OCI-LY7 (cell line): ENCODE data around the gene XCL1. TPM values are rescaled to one million over a fixed set of nuclear protein-coding genes. Genes with fewer than 3 reads are reported as not detected.

Experiments used
- BruUV-seq: library from RNA; stranded (reverse); fragments of 400-500 nt; replicated peaks from 2 replicates; lab custom pipeline; 2021; lab: Mats Ljungman, UMichigan
- CTCF ChIA-PET: fragments of 300-600 bp; sonication (Branson Sonifier 250); formaldehyde crosslinking; loops from one replicate; lab custom pipeline; 2022; ENCODE audit warnings: antibody characterized with exemption; ENCODE audit not compliant: unreplicated experiment; lab: Charles Lee
- POLR2A ChIA-PET: fragments of 300-600 bp; sonication (Branson Sonifier 250); formaldehyde crosslinking; loops from one replicate; lab custom pipeline; 2022; ENCODE audit warnings: antibody characterized with exemption; lab: Charles Lee
- DNase-seq: peaks from one replicate; pipeline ENCODE4 v3.0.0-alpha.2; 2015; ENCODE audit warnings: low spot score
- H2AFZ ChIP-seq: fragments of 200-600 bp; sonication (generic), shearing (Covaris generic); 2 replicates; pipeline ENCODE4 v1.6.1; 2014; ENCODE audit warnings: mild to moderate bottlenecking, antibody characterized with exemption, low read length, moderate library complexity
- H3K27ac ChIP-seq: fragments of 200-600 bp; sonication (generic); 2 replicates; pipeline ENCODE4 v1.5.1; 2014; ENCODE audit warnings: mixed run types, low read depth, mild to moderate bottlenecking, moderate library complexity, low read length, inconsistent platforms; ENCODE audit not compliant: poor library complexity, severe bottlenecking
- H3K36me3 ChIP-seq: fragments of 200-600 bp; sonication (generic); 2 replicates; pipeline ENCODE4 v1.6.1; 2014; ENCODE audit warnings: mild to moderate bottlenecking, antibody characterized with exemption, low read length, moderate library complexity, mixed read lengths; ENCODE audit not compliant: insufficient read depth
- H3K4me1 ChIP-seq: fragments of 200-600 bp; sonication (generic); 2 replicates; pipeline ENCODE4 v1.5.1; 2014; ENCODE audit warnings: mild to moderate bottlenecking, low read length; ENCODE audit not compliant: insufficient read depth, poor library complexity, severe bottlenecking
- H3K4me2 ChIP-seq: fragments of 200-600 bp; sonication (generic); 2 replicates; pipeline ENCODE4 v1.6.1; 2014; ENCODE audit warnings: mild to moderate bottlenecking, low read length
- H3K4me3 ChIP-seq: fragments of 200-600 bp; sonication (generic); 2 replicates; pipeline ENCODE4 v1.5.1; 2014; ENCODE audit warnings: mild to moderate bottlenecking, low read depth, low read length; ENCODE audit not compliant: poor library complexity, severe bottlenecking
- H3K79me2 ChIP-seq: fragments of 200-600 bp; sonication (generic); 2 replicates; pipeline ENCODE4 v1.6.1; 2016; ENCODE audit warnings: low read depth, mild to moderate bottlenecking, low read length, moderate library complexity, mixed read lengths; ENCODE audit not compliant: insufficient read depth
- H3K9me2 ChIP-seq: fragments of 200-600 bp; sonication (generic); 2 replicates; pipeline ENCODE4 v1.6.1; 2016; ENCODE audit warnings: mild to moderate bottlenecking, low read length, mixed read lengths; ENCODE audit not compliant: insufficient read depth
- H3K9me3 ChIP-seq: fragments of 200-600 bp; sonication (generic); 2 replicates; pipeline ENCODE4 v1.6.1; 2014; ENCODE audit warnings: mild to moderate bottlenecking, mixed run types, low read length, mixed read lengths
- H4K20me1 ChIP-seq: fragments of 200-600 bp; sonication (generic); 2 replicates; pipeline ENCODE4 v1.6.1; 2014; ENCODE audit warnings: mild to moderate bottlenecking, antibody characterized with exemption, low read length, moderate library complexity, mixed read lengths; ENCODE audit not compliant: insufficient read depth
- EZH2phosphoT487 ChIP-seq: fragments of 200-600 bp; sonication (generic); IDR thresholded peaks from 2 replicates; pipeline ENCODE4 v1.6.1; 2018; ENCODE audit warnings: low read depth, borderline replicate concordance, mild to moderate bottlenecking, mixed run types, antibody characterized with exemption, low read length, moderate library complexity, mixed read lengths
- intact Hi-C: fragments of 100-400 bp; cut with micrococcal nuclease; formaldehyde crosslinking; loops from one replicate; pipeline ENCODE4 v1.10.0; 2022; ENCODE audit not compliant: unreplicated experiment
- total RNA-seq, 2 experiments: library from RNA; depleted of rRNA in 1 of 2; stranded (reverse); fragments of >200 nt in 1 of 2; shearing (Covaris generic) in 1 of 2; gene quantifications; 2 replicates each; pipeline ENCODE4 v1.2.3, GENCODE V29; 2014 to 2022
- TF ChIP-seq, protein P1 (sequence below): fragments of 200-600 bp; sonication (generic); conservative IDR thresholded peaks from 2 replicates; pipeline ENCODE4 v1.5.1; 2014; ENCODE audit warnings: mild to moderate bottlenecking, antibody characterized with exemption, low read length, moderate library complexity, mixed read lengths

Gene XCL1
- total RNA-seq, 2 experiments from 2014 or later = not detected

DNA sequence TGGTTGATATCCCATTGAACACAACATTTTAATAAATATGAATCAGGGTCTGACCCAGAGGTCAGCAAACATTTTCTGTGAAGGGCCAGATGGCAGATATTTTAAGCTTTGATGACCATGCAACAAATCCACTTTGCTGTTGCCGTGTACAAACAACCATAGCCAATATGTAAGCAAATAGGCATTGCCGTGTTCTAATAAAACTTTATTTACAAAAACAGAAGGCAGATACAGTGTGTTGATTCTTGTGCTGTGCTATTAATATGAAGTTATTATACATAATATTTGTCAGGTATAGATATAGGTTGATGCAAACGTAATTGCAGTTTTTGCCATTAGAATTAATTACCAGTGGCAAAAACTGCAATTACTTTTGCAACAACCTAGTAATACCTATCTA lies 8.8 kb upstream of the XCL1 start:
- Histone ChIP-seq H3K4me3 (no peak overlapping the region), H2AFZ (no peak overlapping the region), H3K36me3 (no peaks in the 10 kb centered on the region), H3K4me2 (no peak overlapping the region), H3K9me2 (no peaks in the 10 kb centered on the region), H3K9me3 (no peaks in the 10 kb centered on the region), H3K4me1 (no peaks in the 10 kb centered on the region), H3K79me2 (no peaks in the 10 kb centered on the region), H4K20me1 (no peaks in the 10 kb centered on the region), H3K27ac (no peak overlapping the region)
- no TSS peak for BruUV-seq
- no peak for TF ChIP-seq EZH2phosphoT487
- TF ChIP-seq, protein P1, sequence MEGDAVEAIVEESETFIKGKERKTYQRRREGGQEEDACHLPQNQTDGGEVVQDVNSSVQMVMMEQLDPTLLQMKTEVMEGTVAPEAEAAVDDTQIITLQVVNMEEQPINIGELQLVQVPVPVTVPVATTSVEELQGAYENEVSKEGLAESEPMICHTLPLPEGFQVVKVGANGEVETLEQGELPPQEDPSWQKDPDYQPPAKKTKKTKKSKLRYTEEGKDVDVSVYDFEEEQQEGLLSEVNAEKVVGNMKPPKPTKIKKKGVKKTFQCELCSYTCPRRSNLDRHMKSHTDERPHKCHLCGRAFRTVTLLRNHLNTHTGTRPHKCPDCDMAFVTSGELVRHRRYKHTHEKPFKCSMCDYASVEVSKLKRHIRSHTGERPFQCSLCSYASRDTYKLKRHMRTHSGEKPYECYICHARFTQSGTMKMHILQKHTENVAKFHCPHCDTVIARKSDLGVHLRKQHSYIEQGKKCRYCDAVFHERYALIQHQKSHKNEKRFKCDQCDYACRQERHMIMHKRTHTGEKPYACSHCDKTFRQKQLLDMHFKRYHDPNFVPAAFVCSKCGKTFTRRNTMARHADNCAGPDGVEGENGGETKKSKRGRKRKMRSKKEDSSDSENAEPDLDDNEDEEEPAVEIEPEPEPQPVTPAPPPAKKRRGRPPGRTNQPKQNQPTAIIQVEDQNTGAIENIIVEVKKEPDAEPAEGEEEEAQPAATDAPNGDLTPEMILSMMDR = no peak
- POLR2A ChIA-PET = no interaction called here
- DNase-seq = no peak
- CTCF ChIA-PET = no interaction called here
- intact Hi-C loops = no loop called here

DNA sequence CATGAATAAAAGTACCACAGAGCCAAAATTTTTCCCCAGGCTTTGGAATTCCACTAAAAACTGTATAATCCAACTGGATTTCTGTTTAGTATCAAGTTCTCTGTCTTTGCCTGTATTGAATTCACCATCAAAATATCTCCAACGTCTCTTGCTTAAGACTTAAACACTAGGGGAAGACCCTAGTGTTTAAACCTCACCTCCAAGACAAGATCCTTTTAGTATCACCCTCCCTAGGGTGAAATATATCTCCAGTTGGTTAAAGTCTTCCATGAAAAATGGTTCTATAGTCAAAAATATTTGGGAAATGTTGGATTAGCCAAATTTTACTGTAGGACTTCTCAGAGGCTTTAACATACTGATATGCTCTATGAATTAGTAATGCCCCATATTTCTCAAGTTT lies 8.1 kb upstream of the XCL1 start:
- Histone ChIP-seq H3K27ac (no peak overlapping the region), H3K9me2 (no peaks in the 10 kb centered on the region), H3K4me2 (no peak overlapping the region), H3K9me3 (no peaks in the 10 kb centered on the region), H2AFZ (no peak overlapping the region), H4K20me1 (no peaks in the 10 kb centered on the region), H3K79me2 (no peaks in the 10 kb centered on the region), H3K4me3 (no peak overlapping the region), H3K36me3 (no peaks in the 10 kb centered on the region), H3K4me1 (no peaks in the 10 kb centered on the region)
- intact Hi-C loops = no loop called here
- DNase-seq = no peak
- CTCF ChIA-PET = no interaction called here
- TF ChIP-seq EZH2phosphoT487 = no peak
- TF ChIP-seq, protein P1 = no peak
- POLR2A ChIA-PET = no interaction called here
- no TSS peak for BruUV-seq

DNA sequence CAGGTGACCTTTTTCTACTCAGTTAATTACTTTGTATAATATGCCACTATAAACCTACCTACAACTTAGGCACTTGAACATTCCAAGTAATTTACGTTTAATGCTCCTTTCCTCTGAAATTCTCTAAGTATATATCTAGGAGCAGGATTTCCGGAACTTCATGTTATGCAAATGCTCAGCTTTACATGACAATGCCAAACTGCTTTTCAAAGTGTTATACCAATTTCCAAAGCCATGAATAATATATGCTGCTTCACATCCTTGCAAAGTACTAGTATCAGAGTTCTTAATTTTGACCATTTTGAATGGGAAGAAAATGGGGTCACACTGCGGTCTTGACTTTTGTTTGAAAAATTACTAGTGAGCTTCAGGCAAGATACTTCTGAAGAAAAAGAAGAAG lies 5.8 kb upstream of the XCL1 start:
- intact Hi-C loops = loop anchor here (5.0 kb wide), 1 partner anchor 228 kb away; no protein-coding TSS in a partner anchor
- H3K27ac ChIP-seq = no peak overlapping the region
- no peaks in the 10 kb centered on the region for H3K79me2 ChIP-seq
- H3K36me3 ChIP-seq = no peaks in the 10 kb centered on the region
- TF ChIP-seq EZH2phosphoT487 = no peak
- TF ChIP-seq, protein P1 = no peak
- POLR2A ChIA-PET = interaction anchor here (0.7 kb wide), 1 partner anchor 665 kb away, joined by 3 read pairs; no protein-coding TSS in a partner anchor
- H3K4me2 ChIP-seq = no peak overlapping the region
- no TSS peak for BruUV-seq
- no peaks in the 10 kb centered on the region for H3K9me2 ChIP-seq
- H3K4me1 ChIP-seq = no peaks in the 10 kb centered on the region
- no peak overlapping the region for H3K4me3 ChIP-seq
- no peaks in the 10 kb centered on the region for H4K20me1 ChIP-seq
- DNase-seq = no peak
- H2AFZ ChIP-seq = no peak overlapping the region
- H3K9me3 ChIP-seq = no peaks in the 10 kb centered on the region
- CTCF ChIA-PET = no interaction called here
